Ectodermal cell (in vitro differentiated cells): ENCODE measurements around the gene EFCAB10.
"Not testable (repeated sequence)": the region's sequence is repeated elsewhere in the genome, so short reads cannot be mapped to it uniquely, and the experiment has no call there.

Source experiments
- H3K27ac ChIP-seq: 2 replicates; pipeline ENCODE4 v1.7.0; 2013; ENCODE audit warnings: mild to moderate bottlenecking, low read depth, low read length; ENCODE audit not compliant: insufficient read depth, poor library complexity, severe bottlenecking
- H3K27me3 ChIP-seq: 2 replicates; pipeline ENCODE4 v1.7.0; 2013; ENCODE audit warnings: mild to moderate bottlenecking, low read length; ENCODE audit not compliant: insufficient read depth, control insufficient read depth, poor library complexity, severe bottlenecking
- H3K36me3 ChIP-seq: one replicate; pipeline ENCODE4 v1.7.0; 2013; ENCODE audit warnings: low read length; ENCODE audit not compliant: control insufficient read depth, insufficient read depth
- H3K4me1 ChIP-seq: one replicate; pipeline ENCODE4 v1.7.0; 2013; ENCODE audit warnings: low read length; ENCODE audit not compliant: control insufficient read depth, insufficient read depth
- H3K4me3 ChIP-seq: 2 replicates; pipeline ENCODE4 v1.7.0; 2013; ENCODE audit warnings: low read depth, low read length, control low read depth; ENCODE audit not compliant: insufficient read depth
- H3K9me3 ChIP-seq: 2 replicates; pipeline ENCODE4 v1.7.0; 2013; ENCODE audit warnings: mild to moderate bottlenecking, low read length, moderate library complexity; ENCODE audit not compliant: control insufficient read depth
- WGBS, 2 experiments: methylation state at CpG; one replicate each; pipeline ENCODE4 v1.1.7; 2013; ENCODE audit warnings: missing lambda C conversion rate in 2 of 2; 5-methylcytosine and 5-hydroxymethylcytosine counted together

Gene EFCAB10

DNA sequence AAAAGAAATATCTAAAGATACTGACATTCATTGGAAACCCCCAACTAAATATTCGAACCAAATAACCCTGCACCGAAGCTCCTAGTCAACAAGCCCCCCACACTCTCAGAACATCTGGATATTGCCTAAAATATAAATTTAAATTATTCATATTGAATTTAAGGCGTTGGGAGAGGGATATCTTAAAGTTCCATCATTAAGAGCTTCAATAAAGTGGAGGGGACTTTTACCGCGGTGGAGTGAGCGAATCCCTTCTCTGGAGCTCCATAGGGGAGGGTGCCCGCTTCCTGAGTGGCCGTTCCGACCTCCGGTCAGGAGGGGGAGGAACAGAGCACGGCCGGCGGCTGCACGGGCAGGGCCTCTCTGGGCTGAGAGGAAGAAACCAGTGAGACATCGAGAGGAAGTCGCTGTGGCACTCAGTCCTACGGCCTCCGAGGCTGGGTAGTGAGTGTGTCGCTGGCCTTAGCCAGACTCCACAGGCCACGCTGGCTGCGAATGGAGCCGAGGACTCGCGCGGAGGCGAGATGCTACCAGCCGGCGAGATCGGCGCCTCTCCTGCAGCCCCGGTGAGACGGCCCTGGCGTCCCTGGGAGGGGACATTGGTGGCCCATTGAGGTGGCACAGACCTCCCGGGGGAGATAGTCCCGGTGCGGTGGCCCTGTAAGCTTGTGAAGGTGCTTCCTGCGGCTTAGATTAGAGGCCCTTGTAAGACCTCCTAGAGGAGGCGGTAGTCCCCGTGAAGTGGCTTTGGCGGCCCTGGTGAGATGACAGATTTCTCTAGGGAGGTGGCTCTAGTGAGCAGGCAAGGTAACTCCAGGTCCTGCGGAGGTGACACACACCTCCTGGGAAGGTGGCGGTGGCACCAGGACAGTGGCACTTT lies 49.3 kb downstream of the EFCAB10 start, which contains the start of gene RINT1:
Gene RINT1 (plus strand): TSS at position 410 of the 880 bp plus-strand sequence. CDS start 115 bp downstream, at position 525.
- H3K4me3 ChIP-seq: peak within 1 kb of the TSS; percentile 99
- WGBS, 2 experiments: 3% methylated on average over 42 of the region's 42 CpGs
- H3K9me3 ChIP-seq: no peaks in the 10 kb centered on the region
- no peaks in the 10 kb centered on the region for H3K36me3 ChIP-seq
- H3K27ac ChIP-seq: no peak within 1 kb of the TSS
- no peaks in the 10 kb centered on the region for H3K4me1 ChIP-seq
- no peaks in the 10 kb centered on the region for H3K27me3 ChIP-seq

DNA sequence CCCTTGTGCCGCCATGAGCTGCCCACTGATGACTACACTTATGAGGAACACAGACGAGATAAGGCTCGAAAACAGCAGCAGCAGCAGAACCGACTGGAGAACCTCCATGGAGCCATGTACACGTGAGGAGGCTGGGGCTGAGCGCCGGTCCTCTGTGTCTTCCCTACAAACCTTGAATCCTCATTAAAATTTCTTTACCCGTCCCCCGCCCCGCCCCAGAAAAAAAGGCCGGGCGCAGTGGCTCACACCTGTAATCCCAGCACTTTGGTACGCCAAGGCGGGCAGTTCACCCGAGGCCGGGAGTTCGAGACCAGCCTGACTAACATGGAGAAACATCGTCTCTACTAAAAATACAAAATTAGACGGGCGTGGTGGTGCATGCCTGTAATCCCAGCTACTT lies 50.7 kb downstream of the EFCAB10 start:
- Histone ChIP-seq H3K4me3 (no peak overlapping the region), H3K27ac (no peak overlapping the region), H3K27me3 (no peaks in the 10 kb centered on the region), H3K36me3 (no peaks in the 10 kb centered on the region), H3K9me3 (no peaks in the 10 kb centered on the region), H3K4me1 (no peaks in the 10 kb centered on the region)
- 93 to 95% methylated on average over 20 of the region's 20 CpGs for WGBS, 2 experiments

DNA sequence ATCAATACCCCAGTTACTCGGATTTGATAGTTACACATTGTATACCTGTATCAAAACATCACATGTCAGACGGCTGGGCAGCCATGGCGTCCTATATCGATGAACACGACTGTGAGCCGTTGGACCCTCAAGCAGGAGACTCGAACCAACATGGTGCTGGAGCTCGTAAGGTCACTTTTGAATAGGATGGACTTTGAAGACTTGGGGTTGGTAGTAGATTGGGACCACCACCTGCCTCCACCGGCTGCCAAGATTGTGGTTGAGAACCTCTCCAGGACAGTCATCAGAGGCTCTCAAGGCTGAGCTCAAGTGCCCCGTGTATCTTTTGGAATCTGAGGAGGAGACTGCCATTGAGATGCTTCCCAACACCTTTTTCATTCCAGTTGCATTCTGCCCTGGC lies 51.2 kb downstream of the EFCAB10 start:
- no peak overlapping the region for H3K27ac ChIP-seq
- no peaks in the 10 kb centered on the region for H3K27me3 ChIP-seq
- no peak overlapping the region for H3K4me3 ChIP-seq
- no peaks in the 10 kb centered on the region for H3K9me3 ChIP-seq
- WGBS, 2 experiments: 96% methylated on average over 10 of the region's 10 CpGs
- no peaks in the 10 kb centered on the region for H3K36me3 ChIP-seq
- H3K4me1 ChIP-seq: no peaks in the 10 kb centered on the region

DNA sequence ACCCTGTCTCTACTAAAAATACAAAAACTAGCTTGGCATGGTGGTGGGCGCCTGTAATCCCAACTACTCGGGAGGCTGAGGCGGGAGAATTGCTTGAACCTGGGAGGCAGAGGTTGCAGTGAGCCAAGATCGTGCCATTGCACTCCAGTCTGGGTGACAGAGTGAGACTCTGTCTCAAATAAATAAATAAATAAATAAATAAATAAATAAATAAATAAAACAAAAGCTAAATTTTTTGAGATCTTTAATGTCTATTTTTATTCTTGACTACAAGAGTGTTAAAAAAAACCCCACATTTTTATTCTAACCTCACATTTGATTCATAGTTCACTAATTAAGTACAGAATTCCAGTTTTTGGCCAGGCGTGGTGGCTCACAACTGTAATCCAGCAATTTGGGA lies 53.6 kb downstream of the EFCAB10 start:
- not testable (repeated sequence) for H3K4me3 ChIP-seq, H3K9me3 ChIP-seq

DNA sequence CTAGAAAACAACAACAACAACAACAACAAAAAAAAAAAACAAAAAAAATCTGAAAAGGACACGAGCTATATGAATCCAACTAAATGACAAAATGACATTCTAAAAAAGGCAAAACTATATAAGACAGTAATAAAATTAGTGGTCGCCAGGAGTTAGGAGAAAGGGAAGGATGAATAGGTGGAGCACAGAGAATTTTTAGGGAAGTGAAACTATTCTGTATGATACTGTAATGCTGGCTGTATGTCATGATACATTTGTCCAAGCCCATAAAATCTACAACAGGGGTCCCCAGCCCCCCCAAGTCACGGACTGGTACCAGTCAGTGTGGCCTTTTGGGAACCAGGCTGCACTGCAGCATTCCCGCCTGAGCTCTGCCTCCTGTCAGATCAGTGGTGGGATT lies 56.5 kb downstream of the EFCAB10 start:
- 90 to 95% methylated on average over 3 to 4 of the region's 4 CpGs for WGBS, 2 experiments
- Histone ChIP-seq H3K36me3 (no peaks in the 10 kb centered on the region), H3K4me1 (no peaks in the 10 kb centered on the region), H3K4me3 (no peak overlapping the region), H3K9me3 (no peaks in the 10 kb centered on the region), H3K27ac (no peak overlapping the region), H3K27me3 (no peaks in the 10 kb centered on the region)

More for the DNA sequence above, 53.6 kb downstream of the EFCAB10 start:
- 90 to 91% methylated on average over 4 of the region's 5 CpGs for WGBS, 2 experiments
- H3K4me1 ChIP-seq, H3K27ac ChIP-seq, H3K36me3 ChIP-seq, H3K27me3 ChIP-seq: not testable (repeated sequence)

DNA sequence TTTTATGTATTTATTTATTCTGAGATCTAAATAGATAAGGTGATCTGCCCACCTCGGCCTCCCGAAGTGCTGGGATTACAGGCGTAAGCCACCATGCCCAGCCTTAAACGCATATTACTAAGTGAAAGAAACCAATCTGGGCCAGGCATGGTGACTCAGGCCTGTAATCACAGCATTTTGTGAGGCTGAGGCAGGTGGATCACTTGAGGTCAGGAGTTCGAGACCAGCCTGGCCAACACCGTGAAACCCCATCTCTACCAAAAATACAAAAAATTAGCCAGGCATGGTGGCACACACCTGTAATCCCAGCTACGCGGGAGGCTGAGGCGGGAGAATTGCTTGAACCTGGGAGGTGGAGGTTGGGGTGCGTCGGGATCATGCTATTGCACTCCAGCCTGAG lies 56.9 kb downstream of the EFCAB10 start:
- not testable (repeated sequence) for H3K27me3 ChIP-seq, H3K4me1 ChIP-seq, H3K4me3 ChIP-seq, H3K27ac ChIP-seq, H3K36me3 ChIP-seq, H3K9me3 ChIP-seq
- WGBS, 2 experiments: 91 to 96% methylated on average over 11 of the region's 11 CpGs

DNA sequence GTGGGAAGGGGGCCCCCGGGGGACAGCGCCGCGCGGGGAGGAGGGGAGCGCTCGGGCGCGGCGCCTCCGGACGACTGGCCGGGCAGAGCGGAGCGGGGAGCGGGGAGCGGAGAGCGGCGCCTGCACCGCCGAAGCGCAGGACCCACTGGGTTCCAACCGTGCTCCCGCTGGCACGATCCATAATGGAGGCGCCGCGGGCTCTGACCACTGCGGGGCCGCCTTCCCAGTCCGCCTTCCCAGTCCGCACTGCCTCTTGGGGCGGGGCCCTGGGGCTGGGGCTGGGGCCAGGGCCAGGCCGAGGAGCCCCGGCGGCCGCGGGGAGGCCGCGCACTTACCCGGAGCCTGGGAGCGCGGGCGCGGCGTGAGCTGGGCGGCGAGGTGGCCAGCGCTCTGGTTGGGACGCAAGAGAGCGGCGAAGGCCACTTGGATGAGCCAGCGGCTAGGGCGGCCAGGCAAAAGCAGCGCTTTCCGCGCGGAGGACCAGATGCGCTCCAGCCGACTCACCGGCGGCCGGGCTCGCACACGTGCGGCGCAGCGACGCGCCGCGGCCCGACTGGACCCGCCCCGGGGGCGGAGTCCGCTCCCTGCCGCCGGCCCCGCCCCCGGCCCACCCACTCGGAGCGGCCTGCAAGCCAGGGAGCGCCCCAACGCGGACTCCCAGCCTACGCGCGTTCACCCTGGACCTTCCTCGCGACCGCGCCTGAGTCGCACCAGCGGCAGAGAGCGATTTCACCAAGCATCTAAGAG lies 59.4 kb downstream of the EFCAB10 start, which contains the start of gene PUS7:
Gene PUS7 (minus strand): TSS at position 555 of the 747 bp plus-strand sequence. CDS start 13,759 bp downstream, outside the sequence.
- Histone ChIP-seq H3K27ac (peak within 1 kb of the TSS; percentile 82), H3K9me3 (no peaks in the 10 kb centered on the region), H3K27me3 (no peaks in the 10 kb centered on the region), H3K4me1 (no peaks in the 10 kb centered on the region), H3K4me3 (peak within 1 kb of the TSS; percentile 90), H3K36me3 (no peaks in the 10 kb centered on the region)
- WGBS, 2 experiments: 0% methylated on average over 96 of the region's 96 CpGs

DNA sequence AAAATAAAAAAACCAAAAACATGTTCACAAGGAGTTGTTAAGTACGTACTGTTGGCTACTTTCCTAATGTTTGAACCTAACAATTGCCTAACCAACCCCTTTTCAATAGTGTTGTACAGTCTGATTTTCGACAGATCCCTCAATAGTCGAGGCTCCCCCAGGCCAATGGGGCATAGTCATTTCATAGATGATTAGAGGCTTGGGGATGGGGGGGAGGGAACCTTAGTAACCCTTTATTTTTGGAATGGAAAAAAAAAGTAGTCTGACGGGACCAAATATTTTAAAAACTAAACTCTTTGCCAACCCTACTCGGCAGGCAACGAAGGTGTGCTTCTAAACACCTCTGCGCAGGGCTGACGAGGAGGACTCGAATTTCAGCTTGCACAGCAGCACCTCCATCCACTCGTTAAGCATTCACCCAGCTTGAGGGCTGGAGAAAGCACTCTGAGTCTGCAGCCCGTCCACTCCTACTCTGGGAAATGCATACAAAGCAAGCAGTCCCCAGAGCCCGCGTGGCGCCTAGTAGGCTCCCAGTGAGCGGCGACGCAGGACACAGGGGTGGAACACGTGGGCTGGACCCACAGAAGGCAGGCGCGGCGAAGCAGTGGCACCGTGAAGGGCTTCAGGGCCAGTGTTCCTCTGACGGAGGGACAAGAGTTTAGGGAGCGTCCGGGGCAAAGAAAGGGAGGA lies 60.1 kb downstream of the EFCAB10 start:
- WGBS, 2 experiments: 9 to 11% methylated on average over 25 of the region's 25 CpGs
- Histone ChIP-seq H3K4me3 (peak overlapping the region; percentile 90), H3K4me1 (no peaks in the 10 kb centered on the region), H3K9me3 (no peaks in the 10 kb centered on the region), H3K27me3 (no peaks in the 10 kb centered on the region), H3K27ac (peak overlapping the region; percentile 82), H3K36me3 (no peaks in the 10 kb centered on the region)

DNA sequence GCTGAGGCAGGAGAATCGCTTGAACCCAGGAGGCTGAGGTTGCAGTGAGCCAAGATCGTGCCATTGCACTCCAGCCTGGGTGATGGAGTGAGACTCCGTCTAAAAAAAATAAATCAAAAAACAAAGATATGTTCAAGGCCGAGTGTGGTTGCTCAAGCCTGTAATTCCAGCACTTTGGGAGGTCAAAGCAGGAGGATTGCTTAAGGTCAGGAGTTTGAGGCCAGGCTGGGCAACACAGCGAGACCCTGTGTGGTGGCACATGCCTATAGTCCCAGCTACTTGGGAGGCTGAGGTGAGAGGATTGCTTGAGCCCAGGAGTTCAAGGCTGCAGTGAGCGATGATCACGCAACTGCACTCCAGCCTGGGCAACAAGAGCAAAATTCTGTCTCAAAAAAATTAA lies 60.7 kb downstream of the EFCAB10 start:
- H3K4me3 ChIP-seq, H3K4me1 ChIP-seq, H3K27me3 ChIP-seq, H3K36me3 ChIP-seq, H3K27ac ChIP-seq, H3K9me3 ChIP-seq: not testable (repeated sequence)
- WGBS, 2 experiments: 96% methylated on average over 7 of the region's 7 CpGs

DNA sequence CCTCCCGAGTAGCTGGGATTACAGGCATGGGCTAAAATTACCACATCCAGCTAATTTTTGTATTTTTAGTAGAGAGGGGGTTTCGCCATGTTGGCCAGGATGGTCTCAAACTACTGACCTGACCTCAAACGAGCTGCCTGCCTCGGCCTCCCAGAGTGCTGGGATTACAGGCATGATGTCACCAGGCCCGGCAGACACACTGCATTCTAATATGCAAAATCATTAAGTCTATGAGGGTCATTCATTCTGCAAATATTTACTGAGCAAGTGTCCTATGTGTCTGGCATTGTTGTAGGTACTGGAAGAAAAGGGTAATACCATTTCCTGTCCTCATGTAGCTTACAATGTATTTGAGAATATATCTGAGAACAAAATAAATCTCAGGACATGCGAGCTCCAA lies 61.9 kb downstream of the EFCAB10 start:
- Histone ChIP-seq H3K4me1 (no peaks in the 10 kb centered on the region), H3K36me3 (no peaks in the 10 kb centered on the region), H3K27me3 (no peaks in the 10 kb centered on the region), H3K4me3 (no peak overlapping the region), H3K27ac (no peak overlapping the region), H3K9me3 (no peaks in the 10 kb centered on the region)
- WGBS, 2 experiments: 88 to 91% methylated on average over 6 of the region's 6 CpGs
